WERI-Rb-1 (cell line): Measurements from ENCODE around the gene TAS2R39.
A peak's percentile ranks its signal among the peaks of the same experiment; 100 is the strongest.

Source experiments
- DNase-seq: peaks from one replicate; pipeline ENCODE4 v3.0.0-alpha.2; 2020
- H3K27ac ChIP-seq: fragments of 250-450 bp; sonication (Bioruptor Pico); 2 replicates; pipeline ENCODE4 v1.5.1; 2020; ENCODE audit warnings: mild to moderate bottlenecking, moderate library complexity
- H3K27me3 ChIP-seq: fragments of 250-450 bp; sonication (Bioruptor Pico); 2 replicates; pipeline ENCODE4 v1.5.1; 2021; ENCODE audit warnings: mild to moderate bottlenecking, low read depth, moderate library complexity; ENCODE audit not compliant: insufficient read depth, severe bottlenecking
- H3K36me3 ChIP-seq: fragments of 250-450 bp; sonication (Bioruptor Pico); 2 replicates; pipeline ENCODE4 v1.5.1; 2020; ENCODE audit warnings: mild to moderate bottlenecking, moderate library complexity
- H3K4me3 ChIP-seq: 2 replicates; pipeline ENCODE4 v1.5.1; 2011; ENCODE audit warnings: low read depth, mild to moderate bottlenecking, control low read depth, low read length
- H3K9me3 ChIP-seq: fragments of 250-450 bp; sonication (Bioruptor Pico); 2 replicates; pipeline ENCODE4 v1.5.1; 2021; ENCODE audit warnings: mild to moderate bottlenecking, moderate library complexity; ENCODE audit not compliant: severe bottlenecking
- CTCF ChIP-seq: IDR thresholded peaks from 2 replicates; pipeline ENCODE4 v1.5.1; 2011; ENCODE audit warnings: low read depth, mild to moderate bottlenecking, control low read depth, inconsistent platforms, low read length

Gene TAS2R39

GRCh38 chr7:143229054-143229790 lies 46.0 kb downstream of the TAS2R39 start:
- no peak overlapping the region; the same call in 1 of the 2 replicates for H3K4me3 ChIP-seq
- no peak for TF ChIP-seq CTCF
- H3K27me3 ChIP-seq: no peaks in the 10 kb centered on the region
- peak; percentile 50 for DNase-seq
- no peaks in the 10 kb centered on the region for H3K36me3 ChIP-seq
- H3K9me3 ChIP-seq: no peaks in the 10 kb centered on the region
- H3K27ac ChIP-seq: peak overlapping the region; percentile 15; the same call in 1 of the 2 replicates

GRCh38 chr7:143230602-143231457 lies 47.6 kb downstream of the TAS2R39 start:
- Histone ChIP-seq H3K27me3 (no peaks in the 10 kb centered on the region), H3K27ac (no peak overlapping the region), H3K9me3 (no peaks in the 10 kb centered on the region), H3K36me3 (no peaks in the 10 kb centered on the region), H3K4me3 (no peak overlapping the region)
- TF ChIP-seq CTCF: no peak
- DNase-seq: no peak
